Inflammatory macrophage treated with lipopolysaccharide for 1 hour (primary cell): ENCODE data around the gene ZNF20.

ENCODE experiments used
- DNase-seq, 2 donors: peaks; one replicate each; pipeline ENCODE4 v3.0.0-alpha.2; 2020 to 2022

The ZNF20 gene

DNA sequence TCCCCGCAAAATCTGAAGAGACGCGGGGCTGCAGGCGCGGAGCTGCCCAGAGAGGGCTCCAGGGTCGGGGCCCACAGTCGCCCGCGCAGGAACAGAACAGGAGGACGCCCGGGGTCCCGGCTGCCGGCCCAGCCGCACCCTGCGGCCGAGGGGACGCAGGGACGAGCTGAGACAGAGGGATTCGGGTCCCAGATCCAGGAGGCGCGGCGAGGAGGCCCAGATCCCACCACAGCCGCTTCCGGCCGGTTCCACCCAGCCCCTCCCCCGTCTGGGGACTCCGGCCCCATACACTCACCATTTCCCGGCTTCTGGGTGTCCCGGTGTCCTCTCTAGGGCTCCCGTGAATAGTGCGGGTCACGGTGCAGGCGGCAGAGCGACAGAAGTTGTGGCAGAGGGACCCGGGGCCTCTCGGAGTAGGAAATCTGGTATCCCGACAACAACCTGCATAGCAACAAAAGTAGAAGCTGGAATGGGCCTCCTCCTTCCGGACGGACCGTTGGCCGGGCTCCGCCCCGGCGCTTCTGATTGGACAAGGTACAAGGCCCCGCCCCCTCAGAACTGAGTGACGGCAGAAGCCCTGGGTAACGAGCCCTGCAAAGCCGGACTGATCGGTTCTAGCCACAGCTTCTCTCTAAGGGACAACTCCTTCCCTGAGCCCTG, at the start of gene ZNF20:
TSS of gene ZNF20 (minus strand) at position 466 of the 660 bp plus-strand sequence. CDS start at position 298, 168 bp downstream.
- DNase-seq = peak; percentile 92 to 97

- DNase-seq = peak in 1 of 2 donors; percentile 3
Measured at GRCh38 chr19:12187625-12188024, 47.5 kb upstream of the ZNF20 start.

DNA sequence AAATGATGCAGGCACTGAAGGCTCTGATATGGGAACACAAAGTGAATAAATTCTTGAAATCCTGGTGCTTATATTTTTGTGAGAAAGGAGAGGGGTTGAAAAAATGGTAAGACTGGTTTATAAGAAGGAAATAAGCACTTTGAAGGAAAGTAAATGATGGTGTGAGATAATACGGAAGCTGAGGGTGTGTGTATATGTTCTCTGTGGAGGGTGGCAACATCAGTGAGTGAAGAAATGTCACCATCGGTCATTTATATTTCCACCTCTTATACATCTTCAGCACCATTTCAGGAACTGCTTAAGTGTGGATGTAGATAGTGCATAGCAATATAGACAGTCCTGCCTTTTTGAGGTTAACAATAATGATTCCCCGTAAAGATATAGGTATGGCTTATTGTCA, 40.2 kb upstream of the ZNF20 start:
- DNase-seq = no peak

- peak; percentile 10 to 28 for DNase-seq
Measured at GRCh38 chr19:12166626-12167025, 26.5 kb upstream of the ZNF20 start.

GRCh38 chr19:12163826-12164225, 23.7 kb upstream of the ZNF20 start:
- DNase-seq = peak; percentile 67 to 81

DNA sequence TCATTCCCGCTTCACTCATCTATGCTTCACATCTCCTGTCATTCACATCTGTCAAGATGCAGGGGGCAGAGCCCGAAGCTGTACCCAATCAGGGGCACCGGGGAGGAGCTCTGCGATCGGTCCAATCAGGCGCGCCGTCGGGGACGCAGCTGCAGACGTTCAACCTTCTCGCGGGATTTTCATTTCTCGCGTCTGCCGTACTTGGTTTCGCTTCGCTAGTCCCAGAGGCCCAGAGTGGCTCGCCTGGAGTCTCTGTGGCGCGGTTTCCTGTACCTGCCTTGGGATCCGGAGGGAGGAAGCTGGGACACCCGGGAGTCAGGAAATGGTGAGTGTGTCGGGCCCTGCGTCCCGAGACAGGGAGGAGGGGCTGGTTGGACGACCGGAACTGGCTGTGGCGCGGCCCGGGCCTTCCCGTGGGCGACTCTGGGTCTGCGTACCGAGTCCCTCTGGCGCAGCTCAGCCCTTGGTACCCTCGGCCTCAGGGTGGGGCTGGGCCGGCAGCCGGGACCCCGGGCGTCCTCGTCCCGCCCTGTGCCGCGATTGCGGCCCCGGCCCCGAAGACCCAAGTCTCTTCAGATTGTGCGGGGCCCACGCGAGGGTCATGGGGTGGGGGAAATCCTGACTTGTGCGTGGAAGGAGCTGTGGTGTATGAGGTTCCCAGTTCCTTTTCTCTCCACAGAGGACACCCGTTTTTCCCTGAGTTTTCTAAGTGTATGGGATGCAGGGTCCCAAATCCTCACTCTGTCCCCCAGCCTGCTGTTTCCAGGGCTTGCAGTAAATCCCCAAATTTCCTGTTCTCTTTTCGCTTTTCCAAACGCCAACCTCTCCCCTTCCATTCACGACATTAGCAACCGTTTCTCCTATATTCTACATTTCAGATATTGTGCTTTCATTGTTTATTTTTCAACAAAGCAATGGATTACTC, 23.0 kb upstream of the ZNF20 start, which contains the start of gene ZNF136:
TSS of gene ZNF136 (plus strand) at position 215 of the 925 bp plus-strand sequence. CDS start at position 323, 108 bp downstream.
- peak; percentile 95 to 98 for DNase-seq

DNA sequence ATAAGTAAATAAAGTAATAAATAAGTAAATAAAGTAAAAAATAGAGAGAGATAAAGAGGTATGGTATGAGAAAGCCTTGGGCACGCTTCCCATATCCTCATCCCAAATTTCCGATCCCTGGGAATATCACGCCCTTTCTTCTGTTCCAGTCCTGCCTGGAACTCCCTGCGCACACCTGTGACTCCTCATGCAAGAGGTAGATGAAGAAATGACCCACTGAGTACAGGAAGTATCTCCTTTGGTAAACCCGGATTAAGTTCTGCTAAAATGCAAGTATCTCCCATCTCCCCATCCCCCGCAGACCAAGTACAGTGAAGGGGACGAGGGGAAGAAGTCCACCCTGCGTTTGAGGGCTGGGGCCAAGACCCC, 22.3 kb upstream of the ZNF20 start:
- no peak for DNase-seq

DNA sequence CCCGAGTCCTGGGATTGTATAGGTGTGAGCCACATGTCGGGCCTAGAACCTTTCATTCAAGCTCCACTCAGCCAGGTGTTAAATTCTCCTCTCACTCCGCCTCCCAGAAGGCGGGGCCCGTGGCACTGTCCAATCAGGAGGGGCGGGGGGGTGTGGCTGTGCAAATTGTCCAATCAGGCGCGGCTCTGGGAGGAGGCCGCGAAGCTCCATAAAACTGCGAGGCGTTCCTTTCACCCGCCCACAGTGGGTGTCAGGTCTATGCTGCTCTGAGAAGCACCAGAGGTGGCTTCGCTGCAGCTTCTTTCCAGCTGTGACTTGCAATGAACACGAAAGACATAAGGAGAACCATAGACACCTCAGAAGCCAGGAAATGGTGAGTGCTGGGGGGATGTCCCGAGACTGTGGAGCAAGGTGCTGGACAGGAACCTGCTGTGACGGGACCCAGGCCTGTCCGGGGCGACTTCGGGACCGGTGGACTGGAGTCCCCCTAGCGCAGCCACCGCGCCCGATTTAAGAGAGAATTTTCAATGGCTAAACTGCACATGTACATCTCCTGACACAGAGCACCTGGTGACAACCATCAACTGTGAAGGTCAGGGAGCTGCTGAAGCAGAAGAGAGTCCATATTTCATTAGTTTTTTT, 19.7 kb upstream of the ZNF20 start:
- no peak for DNase-seq

GRCh38 chr19:12156223-12157058, 16.3 kb upstream of the ZNF20 start, which contains the start of gene ZNF625:
Gene ZNF625, minus strand, starts transcription at chr19:12156734. Its CDS starts 176 bp downstream, at chr19:12156558.
- peak; percentile 52 to 55 for DNase-seq

DNA sequence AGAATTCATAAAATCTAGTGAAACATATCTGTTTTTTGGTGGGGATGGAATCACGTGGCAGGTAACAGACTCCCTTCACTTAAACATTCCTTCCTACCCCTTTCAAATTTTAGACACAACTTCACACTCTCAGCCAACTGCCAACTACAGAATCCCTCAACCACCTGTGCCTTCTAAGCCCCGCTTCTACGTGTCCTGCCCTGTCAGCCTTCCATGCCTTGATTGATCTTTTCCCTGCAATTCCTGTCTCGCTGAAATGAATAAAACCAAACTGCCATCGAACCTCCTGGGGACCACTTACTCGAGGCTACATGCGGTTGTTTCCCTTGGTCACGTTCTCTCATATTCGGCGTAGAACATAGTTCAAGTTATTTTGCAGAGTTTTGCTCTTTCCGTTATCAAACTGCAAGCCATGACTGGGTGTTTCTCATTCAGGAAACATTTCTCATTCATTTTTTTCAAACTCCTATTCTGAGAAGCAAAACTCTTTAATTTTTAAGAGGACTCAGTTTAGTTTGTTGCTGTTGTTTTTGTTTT, 15.2 kb upstream of the ZNF20 start:
- DNase-seq = no peak

- no peak for DNase-seq
Measured at GRCh38 chr19:12145348-12145747, 5.2 kb upstream of the ZNF20 start.

- DNase-seq = no peak
Measured at GRCh38 chr19:12141405-12141736, 1.2 kb upstream of the ZNF20 start.

- DNase-seq = peak; percentile 74 to 96
Measured at GRCh38 chr19:12140545-12141404, 625 bp upstream of the ZNF20 start.

DNA sequence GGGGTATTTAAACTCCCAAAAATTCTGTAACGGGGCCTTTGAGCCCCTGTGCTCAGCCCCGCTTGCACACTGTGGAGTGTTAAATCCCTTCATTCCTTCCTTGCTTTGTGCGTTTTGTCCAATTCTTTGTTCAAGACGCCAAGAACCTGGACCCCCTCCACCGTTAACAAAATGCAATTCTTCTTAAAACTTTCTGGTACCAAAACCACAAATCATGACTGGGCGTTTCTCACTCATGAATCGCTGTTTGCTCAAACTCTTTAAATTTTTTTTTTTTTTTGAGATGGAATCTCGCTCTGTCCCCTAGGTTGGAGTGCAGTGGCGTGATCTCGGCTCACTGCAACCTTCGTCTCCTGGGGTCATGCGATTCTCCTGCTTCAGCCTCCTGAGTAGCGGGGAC, 881 bp downstream of the ZNF20 start:
- no peak for DNase-seq

- DNase-seq = no peak
Measured at GRCh38 chr19:12137221-12137940, 2.8 kb downstream of the ZNF20 start.

DNA sequence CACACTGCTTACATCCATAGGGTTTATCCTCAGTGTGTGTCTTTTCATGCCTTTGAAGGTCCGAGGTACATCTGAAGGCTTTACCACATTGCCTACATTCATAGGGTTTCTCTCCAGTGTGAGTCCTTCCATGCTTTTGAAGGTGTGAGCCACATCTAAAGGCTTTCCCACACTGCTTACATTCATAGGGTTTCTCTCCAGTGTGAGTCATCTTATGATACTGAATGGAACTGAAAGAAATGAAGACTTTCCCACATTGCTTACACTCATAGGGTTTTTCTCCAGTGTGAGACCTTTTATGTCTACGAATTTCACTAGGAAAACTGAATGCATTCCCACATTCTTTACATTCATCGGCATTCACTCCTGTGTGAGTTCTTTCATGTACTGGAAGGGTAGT, 7.1 kb downstream of the ZNF20 start:
- DNase-seq = no peak

GRCh38 chr19:12126707-12127106, 13.4 kb downstream of the ZNF20 start:
- peak in 1 of 2 donors; percentile 30 for DNase-seq

GRCh38 chr19:12117201-12117970, 22.8 kb downstream of the ZNF20 start:
- no peak for DNase-seq

DNA sequence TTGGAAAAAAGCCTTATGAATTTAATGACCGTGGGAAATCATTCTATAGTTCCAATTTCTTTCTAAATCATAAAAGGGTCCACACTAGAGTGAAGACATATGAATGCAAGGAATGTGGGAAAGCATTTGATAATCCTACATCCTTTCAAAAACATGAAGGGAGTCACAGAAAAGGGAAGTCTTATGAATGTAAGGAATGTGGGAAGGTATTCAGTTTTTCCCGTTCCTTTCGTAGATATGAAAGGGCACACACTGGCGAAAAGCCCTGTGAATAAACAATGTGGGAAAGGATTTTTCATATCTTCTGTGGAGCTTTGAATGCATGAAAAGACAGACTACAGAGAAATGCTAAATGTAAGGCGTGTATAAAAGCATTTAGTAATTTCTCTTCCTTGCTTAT, 27.0 kb downstream of the ZNF20 start:
- no peak for DNase-seq

GRCh38 chr19:12112701-12113100, 27.4 kb downstream of the ZNF20 start:
- no peak for DNase-seq
